Measurements from ENCODE around the gene EXTL1.

EXTL1 gene

DNA sequence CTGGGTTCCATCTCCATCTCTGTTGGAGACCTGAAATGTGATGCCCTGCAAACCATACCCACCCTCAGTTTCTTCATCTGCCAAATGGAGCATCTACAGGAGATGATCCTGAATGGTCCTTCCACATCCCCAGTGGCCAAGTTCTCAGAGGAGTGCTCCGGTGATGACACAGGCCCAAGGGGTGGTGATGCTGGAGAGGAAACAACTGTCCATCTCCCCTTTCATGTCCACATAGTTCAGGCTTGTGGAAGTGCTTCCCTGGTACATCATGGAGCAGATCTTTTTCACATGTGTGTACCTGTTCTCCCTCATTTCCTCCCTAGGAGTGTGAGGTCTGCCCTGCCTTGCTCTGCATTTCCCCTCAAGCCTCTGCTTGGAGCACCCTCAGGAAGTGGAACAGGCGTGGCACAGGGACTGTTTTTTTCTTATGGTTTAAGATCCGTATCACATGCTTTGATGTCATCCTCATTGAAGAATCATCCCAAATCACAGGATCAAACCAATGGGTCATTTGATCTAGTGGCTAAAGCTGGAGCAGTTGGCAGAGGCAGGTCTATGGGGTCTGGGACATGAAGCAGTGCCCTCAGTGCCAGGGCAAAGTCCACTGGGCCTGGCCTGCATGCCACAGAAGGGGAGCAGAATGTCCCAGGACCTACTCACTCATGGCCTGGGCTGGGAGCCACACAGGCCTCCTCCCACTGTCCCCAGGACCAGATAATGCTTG is 54.0 kb downstream of the EXTL1 start:
- DNase-seq = no peak

DNA sequence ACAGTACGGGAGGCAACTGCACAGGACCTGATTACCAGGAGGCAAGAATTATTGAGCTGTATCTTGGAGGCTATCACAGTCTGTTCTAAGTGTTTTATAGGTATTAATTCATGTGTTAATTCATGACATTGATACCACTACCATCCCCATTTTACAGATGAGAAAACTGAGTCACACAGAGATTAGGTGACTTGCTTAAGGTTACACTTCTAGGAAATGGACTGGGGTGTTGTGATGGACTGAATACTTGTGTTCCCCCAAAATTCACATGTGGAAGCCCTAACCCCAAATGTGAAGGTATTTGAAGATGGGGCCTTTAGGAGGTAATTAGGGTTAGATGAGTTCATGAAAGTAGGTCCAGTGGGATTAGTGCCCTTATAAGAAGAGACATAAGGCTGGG is 55.9 kb downstream of the EXTL1 start:
- no peak for DNase-seq

DNA sequence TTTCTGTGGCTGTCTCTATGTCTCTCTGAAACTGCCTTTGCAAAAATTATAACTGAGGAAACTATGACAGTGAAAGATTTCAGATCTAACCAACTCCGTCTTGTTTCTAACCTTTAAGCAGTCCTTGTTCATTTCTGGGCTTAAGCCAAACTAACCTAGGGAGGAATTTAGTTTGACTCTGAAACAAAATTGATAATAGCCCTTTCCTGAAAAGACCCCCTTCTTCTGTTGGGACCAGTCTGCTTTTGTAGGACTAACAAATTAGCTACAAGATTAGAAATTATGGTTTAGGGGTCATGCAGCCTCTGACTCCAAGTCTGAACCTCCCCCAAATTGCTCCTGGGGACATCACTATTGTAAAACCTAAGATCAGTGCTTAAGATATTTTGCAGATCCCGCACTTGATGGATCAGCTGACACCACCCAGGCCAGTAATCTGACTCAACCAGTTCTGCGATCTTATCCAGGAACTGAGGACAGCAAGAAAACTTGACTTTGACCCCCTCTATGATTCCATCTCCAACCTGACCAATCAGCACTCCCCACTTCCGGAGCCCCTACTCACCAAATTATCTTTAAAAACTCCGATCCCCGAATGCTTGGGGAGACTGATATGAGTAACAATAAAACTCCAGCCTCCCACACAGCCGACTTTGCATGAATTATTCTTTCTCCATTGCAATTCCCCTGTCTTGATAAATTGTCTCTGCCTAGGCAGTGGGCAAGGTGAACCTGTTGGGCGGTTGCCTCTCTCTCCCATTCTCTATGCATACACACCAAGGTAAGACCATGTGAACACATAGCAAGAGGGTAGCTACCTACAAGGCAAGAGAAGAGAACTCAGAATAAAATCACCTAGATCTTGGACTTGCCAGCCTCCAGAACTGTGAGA is 57.0 kb downstream of the EXTL1 start:
- DNase-seq = no peak

DNA sequence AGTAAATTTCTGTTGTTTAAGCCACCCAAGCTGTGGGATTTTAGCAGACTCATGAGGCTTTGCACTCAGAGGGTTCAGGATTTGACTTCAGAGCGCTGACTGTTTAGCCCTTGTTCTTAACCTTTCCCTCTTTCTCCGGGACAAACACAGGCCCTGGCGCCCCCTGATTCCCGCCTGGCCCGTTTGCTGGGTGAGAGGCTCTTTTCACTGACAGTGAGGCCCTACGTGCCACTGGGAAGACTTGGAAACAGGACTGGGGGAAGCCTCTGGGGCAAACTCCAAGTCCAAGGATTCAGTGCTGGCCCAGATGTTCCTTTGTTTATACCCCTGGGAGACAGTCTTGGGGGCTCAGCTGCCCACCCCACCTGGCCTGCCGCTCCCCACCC is 57.6 kb downstream of the EXTL1 start:
- no peak for DNase-seq

DNA sequence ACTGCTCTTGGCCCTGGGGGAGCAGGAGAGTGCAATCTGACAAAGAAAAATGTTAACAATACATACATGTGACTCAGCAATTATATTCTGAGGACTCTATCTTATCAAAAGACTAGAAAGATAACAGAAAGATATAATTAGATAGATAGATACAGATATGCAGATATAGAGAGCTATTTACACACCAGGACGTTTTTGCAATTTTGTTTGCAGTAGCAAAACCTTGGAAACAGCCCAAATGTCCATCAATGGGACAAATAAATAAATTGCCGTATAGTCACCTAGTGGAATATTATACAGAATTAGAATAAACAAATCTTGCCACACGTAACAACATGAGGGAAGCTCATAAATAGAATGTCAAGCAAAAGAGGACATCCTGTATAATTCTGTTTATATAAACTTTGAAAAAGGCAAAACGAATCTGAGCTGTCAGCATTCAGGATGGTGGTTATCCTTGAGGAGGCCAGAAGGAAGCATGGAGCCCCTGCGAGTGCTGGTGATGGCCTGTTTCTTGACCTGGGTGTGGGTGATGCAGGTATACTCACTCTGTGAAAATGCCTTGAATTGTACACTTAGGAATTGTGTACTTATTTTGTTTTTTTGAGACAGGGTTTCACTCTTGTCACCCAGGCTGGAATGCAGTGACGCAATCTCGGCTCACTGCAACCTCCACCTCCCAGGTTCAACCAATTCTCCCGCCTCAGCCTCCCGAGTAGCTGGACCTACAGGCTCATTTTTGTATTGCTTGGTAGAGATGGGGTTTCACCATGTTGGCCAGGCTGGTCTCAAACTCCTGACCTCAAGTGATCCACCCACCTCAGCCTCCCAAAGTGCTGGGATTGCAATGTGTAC is 58.6 kb downstream of the EXTL1 start:
- no peak for DNase-seq

DNA sequence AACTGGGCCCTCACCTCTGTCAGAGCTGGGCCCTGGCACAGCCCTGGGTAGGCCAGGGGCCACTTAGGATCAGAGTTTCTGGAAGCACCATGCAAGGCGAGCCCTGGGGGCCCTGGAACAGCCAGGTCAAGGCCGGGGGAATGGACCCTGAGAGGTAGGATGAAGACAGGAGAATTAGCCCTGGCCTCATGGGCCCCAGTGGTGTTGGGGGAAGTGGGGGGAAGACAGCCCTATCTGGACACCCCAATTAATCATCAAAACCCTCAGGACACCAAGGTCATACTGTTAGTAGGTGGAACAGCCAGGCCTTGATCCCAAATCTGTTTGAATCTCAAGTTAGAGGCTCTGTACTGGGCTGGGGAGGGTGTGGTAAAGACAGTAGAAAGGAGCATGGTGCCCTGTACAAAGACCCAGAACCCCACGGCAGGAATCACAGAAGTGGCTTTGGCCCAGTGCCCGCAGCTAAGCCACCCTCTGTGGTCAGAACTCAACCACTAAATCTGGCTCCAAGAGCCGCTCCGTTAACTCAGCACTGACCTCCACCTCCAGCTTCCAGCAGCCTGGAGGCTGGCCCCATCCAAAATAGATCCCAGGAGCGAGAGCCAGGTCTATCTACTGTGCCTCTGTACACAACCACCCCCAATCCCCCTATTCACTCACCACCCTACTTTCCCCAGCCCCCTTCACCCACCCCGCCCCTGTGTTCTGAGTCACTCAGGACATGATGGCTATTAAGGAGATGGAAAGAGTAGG is 59.9 kb downstream of the EXTL1 start:
- no peak for DNase-seq

DNA sequence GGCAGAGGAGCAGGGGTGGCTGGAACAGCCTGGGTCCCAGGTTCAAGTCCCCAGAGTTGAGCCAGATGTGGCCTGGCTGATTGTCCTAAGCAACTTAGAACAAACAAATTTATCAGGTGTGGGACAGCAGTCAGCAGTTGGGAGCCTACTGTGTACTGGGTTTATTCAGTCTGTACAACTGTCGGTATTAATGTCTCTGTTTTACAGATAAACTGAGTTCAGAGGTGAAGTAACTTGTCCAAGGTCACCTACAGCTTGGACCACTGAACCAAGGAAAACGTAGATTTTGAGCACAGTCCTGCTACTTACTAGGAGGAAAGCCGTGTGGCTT is 60.4 kb downstream of the EXTL1 start:
- no peak for DNase-seq

DNA sequence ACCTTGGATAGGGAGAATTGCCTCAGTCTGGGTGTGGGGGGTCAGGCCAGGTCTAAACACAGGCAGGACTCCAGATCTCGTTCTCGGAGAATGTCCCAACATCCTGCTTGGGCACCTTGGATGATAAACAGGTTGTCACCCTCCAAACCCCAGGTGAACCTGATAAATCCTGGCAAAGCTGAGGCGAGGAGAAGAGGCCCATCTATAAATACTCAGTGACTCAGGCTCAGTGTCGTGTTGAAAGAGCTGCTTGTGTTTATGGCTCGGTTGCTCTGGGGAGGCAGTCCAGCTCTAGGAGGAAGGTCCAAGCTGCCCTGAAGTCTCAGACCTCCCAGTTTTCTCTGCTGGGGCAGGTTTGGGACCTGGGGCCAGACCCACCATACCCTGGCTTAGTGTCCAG is 61.6 kb downstream of the EXTL1 start:
- no peak for DNase-seq

DNA sequence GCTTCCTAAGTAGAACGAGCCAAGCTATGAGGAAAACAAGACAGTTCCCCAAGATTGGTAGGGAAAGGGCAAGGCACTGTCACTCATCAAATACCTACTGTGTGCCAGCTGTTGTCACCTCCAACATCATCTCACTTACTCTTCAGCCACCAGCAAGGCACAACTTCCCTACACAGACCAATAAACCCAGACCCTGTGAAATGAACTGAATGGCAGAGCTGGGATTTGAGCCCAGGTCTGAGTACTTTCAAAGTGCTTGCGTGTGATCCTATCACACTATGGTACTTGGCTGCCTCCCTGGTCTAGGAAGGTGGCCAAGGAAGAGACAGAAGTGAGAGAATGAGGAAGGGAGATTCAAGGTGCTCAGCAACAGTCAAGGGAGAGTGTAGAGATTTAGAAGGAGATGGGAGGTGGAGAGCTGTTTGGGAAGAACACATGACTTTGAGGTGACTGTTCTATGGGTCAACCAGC is 62.6 kb downstream of the EXTL1 start:
- no peak for DNase-seq

DNA sequence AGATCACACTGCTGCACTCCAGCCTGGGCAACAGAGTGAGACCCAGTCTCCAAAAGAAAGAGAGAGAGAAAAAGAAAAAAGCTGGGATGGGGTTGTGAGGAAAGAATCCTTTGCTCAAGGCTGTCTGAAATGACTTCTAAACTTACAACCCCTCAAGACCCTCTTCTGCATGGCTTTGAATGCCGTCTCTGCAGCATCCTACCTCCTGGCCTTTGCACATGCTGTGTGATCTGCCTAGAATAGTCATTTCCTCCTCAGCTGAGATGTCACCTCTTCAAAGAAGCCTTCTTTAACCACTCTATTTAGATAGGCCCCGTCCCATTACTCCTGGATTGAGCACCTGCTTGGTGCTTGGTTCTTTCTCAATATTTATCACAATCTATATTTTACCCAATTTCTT is 63.3 kb downstream of the EXTL1 start:
- no peak for DNase-seq
